HuH-7 (cell line): ENCODE data around the gene CPNE7.
"Not testable (repeated sequence)": the region's sequence is repeated elsewhere in the genome, so short reads cannot be mapped to it uniquely, and the experiment has no call there.

Experiments used
- DNase-seq: peaks from one replicate; pipeline ENCODE4 v3.0.0; 2011; ENCODE audit warnings: low spot score

Gene CPNE7

GRCh38 chr16:89623511-89624261 lies 48.1 kb downstream of the CPNE7 start:
- DNase-seq = no peak

DNA sequence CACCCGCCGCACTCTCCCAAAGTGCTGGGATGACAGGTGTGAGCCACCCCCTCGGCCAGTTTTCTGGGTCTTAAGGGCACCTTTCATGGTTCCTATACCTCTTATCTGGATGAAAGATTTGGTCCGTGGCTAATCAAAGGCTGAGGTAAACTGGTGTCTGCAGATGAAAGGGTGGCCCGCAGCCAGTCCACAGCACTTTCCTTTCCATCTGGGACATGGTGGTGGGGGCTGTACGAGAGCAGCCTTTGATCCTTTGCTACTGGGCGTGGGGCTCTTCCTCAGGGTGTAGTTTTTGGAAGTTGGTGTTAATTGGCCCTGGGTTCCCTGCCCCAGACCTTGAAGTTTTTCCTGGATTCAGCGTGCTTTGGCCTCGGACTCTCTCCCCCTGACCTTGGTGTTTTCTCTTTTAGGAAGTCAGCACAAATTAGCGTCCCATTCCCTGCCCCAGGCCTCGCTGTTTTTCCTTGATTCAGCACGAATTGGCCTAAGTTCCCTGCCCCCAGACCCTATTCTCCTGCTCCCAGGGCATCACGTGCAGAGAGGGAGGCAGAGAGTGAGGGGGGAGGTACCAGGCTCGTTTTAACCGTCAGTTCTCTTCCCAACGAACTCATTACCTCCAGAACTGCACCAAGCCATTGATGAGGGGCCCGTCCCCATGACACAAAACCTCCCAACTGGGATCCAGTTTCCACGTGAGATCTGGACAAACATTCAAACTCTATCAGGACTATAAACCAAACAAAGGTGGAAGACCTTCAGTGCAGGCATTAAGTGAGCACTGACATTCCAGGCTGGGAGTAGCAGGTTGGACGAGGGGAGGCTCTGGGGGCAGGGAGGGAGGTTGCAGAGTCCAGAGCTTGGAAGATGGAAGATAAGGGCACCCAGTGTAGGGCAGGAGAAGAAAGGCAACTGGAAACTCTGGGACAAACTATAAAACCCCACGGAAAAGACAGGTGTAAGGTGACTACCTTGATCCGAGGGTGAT lies 49.5 kb downstream of the CPNE7 start:
- DNase-seq = no peak

GRCh38 chr16:89629827-89630610 lies 54.5 kb downstream of the CPNE7 start:
- DNase-seq = no peak

GRCh38 chr16:89633064-89633631 lies 57.6 kb downstream of the CPNE7 start:
- DNase-seq = no peak

DNA sequence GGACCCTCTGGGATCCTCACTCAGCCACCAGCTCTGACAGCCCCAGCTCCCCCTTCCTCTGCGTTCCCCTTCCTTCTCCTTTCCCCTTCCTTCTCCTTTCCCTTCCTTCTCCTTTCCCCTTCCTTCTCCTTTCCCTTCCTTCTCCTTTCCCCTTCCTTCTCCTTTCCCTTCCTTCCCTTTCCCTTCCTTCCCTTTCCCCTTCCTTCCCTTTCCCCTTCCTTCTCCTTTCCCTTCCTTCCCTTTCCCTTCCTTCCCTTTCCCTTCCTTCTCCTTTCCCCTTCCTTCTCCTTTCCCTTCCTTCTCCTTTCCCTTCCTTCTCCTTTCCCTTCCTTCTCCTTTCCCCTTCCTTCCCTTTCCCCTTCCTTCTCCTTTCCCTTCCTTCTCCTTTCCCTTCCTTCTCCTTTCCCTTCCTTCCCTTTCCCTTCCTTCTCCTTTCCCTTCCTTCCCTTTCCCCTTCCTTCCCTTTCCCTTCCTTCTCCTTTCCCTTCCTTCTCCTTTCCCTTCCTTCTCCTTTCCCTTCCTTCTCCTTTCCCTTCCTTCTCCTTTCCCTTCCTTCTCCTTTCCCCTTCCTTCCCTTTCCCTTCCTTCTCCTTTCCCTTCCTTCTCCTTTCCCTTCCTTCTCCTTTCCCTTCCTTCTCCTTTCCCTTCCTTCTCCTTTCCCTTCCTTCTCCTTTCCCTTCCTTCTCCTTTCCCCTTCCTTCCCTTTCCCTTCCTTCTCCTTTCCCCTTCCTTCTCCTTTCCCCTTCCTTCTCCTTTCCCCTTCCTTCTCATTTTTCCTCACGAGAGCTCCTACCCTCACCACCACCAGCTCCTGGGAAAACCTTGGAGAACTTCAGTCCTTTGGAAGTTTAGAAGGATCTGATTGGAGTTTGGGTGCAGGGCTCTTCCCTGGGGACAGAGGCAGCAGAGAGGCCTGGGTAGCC lies 59.2 kb downstream of the CPNE7 start:
- not testable (repeated sequence) for DNase-seq

- DNase-seq = no peak
Measured at GRCh38 chr16:89636663-89637062, 61.1 kb downstream of the CPNE7 start.

GRCh38 chr16:89637379-89637778 lies 61.8 kb downstream of the CPNE7 start:
- DNase-seq = no peak

GRCh38 chr16:89638455-89638854 lies 62.9 kb downstream of the CPNE7 start:
- no peak for DNase-seq

DNA sequence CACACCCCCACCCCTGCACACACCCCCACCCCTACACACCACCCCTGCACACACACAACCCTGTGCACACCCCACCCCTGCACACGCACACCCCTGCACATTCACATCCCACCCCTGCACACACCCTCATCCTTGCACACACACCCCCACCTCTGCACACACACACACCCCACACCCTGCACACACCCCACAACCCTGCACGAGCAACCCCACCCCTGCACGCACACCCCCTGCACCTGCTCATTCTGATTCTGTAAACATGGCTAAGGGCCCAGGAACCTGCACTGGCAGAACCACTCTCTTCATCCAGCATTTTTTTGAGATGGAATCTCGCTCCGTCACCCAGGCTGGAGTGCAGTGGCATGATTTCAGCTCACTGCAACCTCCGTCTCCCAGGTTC lies 63.8 kb downstream of the CPNE7 start:
- no peak for DNase-seq

DNA sequence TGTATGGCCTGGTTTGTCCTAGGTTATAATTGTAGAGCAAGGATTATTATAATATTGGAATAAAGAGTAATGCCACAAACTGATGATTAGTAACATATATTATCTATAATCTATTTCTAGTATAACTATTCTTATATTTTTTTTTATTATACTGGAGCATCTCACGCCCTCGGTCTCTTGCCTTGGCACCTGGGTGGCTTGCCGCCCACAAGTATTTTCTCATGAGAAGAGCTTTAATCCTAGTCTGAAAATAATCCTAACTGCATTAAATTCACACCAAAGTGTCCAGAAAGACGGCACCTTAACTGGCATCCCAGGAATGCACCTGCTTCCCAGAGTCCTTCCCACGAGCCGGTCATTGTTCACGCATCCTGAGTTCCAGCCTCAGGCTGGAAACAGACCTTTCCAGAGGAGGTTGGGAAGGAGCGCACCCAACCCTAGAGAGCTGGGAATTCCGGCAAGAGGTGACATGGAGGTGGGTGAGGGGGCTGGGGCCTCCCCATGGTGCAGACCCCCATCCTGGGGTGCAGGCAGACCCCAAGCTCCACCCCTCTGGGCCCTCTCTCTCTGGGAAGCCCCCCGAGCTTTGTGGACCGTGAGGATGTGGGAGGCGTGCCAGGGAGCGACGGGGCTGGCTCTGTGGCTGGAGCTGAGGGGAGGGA lies 66.0 kb downstream of the CPNE7 start:
- DNase-seq = no peak

DNA sequence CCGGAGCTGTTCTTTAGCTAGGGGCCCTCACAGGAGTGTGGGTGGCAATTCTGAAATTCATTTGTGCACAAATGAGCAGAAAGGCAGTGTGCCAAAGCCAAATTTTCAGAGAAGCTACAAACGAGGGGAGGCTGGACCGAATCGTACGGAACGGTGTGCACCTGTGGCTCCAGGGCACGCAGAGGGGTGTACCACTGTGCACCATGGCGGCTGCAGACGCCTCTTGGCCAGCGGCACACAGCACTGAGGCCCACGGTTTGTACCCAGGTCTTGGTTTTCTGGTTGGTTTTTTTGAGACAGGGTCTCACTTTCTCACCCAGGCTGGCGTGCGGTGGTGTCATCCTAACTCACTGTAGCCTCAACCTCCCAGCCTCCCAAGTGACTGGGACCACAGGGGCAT lies 67.0 kb downstream of the CPNE7 start:
- no peak for DNase-seq

GRCh38 chr16:89643769-89644300 lies 68.3 kb downstream of the CPNE7 start:
- DNase-seq = no peak

GRCh38 chr16:89645122-89645521 lies 69.6 kb downstream of the CPNE7 start:
- no peak for DNase-seq

GRCh38 chr16:89646270-89646669 lies 70.7 kb downstream of the CPNE7 start:
- DNase-seq = no peak
